Progenitor cell of endocrine pancreas (in vitro differentiated cells): ENCODE data around the gene PCDHA2. TPM values are rescaled to one million over a fixed set of nuclear protein-coding genes. Genes with fewer than 3 reads are reported as not detected.
"Not testable (repeated sequence)": the region's sequence is repeated elsewhere in the genome, so short reads cannot be mapped to it uniquely, and the experiment has no call there.

ENCODE experiments used
- DNase-seq: peaks from one replicate; pipeline ENCODE4 v3.0.0; 2021; ENCODE audit warnings: low spot score; ENCODE audit not compliant: unreplicated experiment
- H3K27ac Mint-ChIP-seq: 2 replicates; pipeline ENCODE4 v1.8.0; 2021; ENCODE audit warnings: mild to moderate bottlenecking, moderate library complexity, mixed read lengths
- H3K27me3 Mint-ChIP-seq: 2 replicates; pipeline ENCODE4 v1.8.0; 2021; ENCODE audit warnings: mixed read lengths
- H3K36me3 Mint-ChIP-seq: 2 replicates; pipeline ENCODE4 v1.8.0; 2022; ENCODE audit warnings: mixed read lengths; ENCODE audit not compliant: insufficient read depth
- H3K4me1 Mint-ChIP-seq: 2 replicates; pipeline ENCODE4 v1.8.0; 2021; ENCODE audit warnings: low read depth, mixed read lengths
- H3K4me3 Mint-ChIP-seq: 2 replicates; pipeline ENCODE4 v1.8.0; 2021; ENCODE audit warnings: low read depth, mild to moderate bottlenecking, moderate library complexity, mixed read lengths
- H3K9me3 Mint-ChIP-seq: 2 replicates; pipeline ENCODE4 v1.8.0; 2021; ENCODE audit warnings: low read depth, mixed read lengths
- total RNA-seq: library from RNA; stranded (reverse); gene quantifications from 2 replicates; pipeline ENCODE4 v1.2.1, GENCODE V29; 2021
- TF ChIP-seq, protein P1 (sequence below): fragments of 200-600 bp; sonication (generic); IDR thresholded peaks from one replicate; pipeline ENCODE4 v1.5.0; 2021; ENCODE audit warnings: antibody characterized with exemption, mild to moderate bottlenecking; ENCODE audit not compliant: unreplicated experiment

The PCDHA2 gene
- total RNA-seq, 1 donor from 2014 or later = 5.6 TPM

DNA sequence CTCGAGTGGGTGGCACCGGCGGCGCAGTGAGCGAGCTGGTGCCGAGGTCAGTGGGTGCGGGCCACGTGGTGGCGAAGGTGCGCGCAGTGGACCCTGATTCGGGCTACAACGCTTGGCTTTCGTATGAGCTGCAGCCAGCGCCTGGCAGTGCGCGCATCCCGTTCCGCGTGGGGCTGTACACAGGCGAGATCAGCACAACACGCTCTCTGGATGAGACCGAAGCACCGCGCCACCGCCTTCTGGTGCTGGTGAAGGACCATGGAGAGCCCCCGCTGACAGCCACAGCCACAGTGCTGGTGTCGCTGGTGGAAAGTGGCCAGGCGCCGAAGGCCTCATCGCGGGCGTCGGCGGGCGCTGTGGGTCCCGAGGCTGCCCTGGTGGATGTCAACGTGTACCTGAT, 28.8 kb downstream of the PCDHA2 start:
- TF ChIP-seq, protein P1, sequence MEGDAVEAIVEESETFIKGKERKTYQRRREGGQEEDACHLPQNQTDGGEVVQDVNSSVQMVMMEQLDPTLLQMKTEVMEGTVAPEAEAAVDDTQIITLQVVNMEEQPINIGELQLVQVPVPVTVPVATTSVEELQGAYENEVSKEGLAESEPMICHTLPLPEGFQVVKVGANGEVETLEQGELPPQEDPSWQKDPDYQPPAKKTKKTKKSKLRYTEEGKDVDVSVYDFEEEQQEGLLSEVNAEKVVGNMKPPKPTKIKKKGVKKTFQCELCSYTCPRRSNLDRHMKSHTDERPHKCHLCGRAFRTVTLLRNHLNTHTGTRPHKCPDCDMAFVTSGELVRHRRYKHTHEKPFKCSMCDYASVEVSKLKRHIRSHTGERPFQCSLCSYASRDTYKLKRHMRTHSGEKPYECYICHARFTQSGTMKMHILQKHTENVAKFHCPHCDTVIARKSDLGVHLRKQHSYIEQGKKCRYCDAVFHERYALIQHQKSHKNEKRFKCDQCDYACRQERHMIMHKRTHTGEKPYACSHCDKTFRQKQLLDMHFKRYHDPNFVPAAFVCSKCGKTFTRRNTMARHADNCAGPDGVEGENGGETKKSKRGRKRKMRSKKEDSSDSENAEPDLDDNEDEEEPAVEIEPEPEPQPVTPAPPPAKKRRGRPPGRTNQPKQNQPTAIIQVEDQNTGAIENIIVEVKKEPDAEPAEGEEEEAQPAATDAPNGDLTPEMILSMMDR = no peak
- H3K27me3 Mint-ChIP-seq = no peaks in the 10 kb centered on the region
- no peaks in the 10 kb centered on the region for H3K4me1 Mint-ChIP-seq
- no peak overlapping the region for H3K27ac Mint-ChIP-seq
- DNase-seq = no peak
- peaks cover 16% of the 10 kb centered on the region for H3K9me3 Mint-ChIP-seq
- peaks cover 40% of the 10 kb centered on the region for H3K36me3 Mint-ChIP-seq
- H3K4me3 Mint-ChIP-seq = no peak overlapping the region

- peaks cover 24% of the 10 kb centered on the region for H3K9me3 Mint-ChIP-seq
- H3K4me1 Mint-ChIP-seq = no peaks in the 10 kb centered on the region
- H3K27ac Mint-ChIP-seq = peak within 1 kb of the TSS; percentile 98
- H3K36me3 Mint-ChIP-seq = peaks cover 49% of the 10 kb centered on the region
- peak within 1 kb of the TSS; percentile 78 for H3K4me3 Mint-ChIP-seq
- no peaks in the 10 kb centered on the region for H3K27me3 Mint-ChIP-seq
- TF ChIP-seq, protein P1 = peak; percentile 60
- DNase-seq = no peak
Observed at GRCh38 chr5:140827704-140828361, 33.2 kb downstream of the PCDHA2 start, which contains the start of gene PCDHA6. Gene PCDHA6, plus strand, starts transcription at chr5:140827960. Its CDS starts 132 bp downstream, at chr5:140828092.

DNA sequence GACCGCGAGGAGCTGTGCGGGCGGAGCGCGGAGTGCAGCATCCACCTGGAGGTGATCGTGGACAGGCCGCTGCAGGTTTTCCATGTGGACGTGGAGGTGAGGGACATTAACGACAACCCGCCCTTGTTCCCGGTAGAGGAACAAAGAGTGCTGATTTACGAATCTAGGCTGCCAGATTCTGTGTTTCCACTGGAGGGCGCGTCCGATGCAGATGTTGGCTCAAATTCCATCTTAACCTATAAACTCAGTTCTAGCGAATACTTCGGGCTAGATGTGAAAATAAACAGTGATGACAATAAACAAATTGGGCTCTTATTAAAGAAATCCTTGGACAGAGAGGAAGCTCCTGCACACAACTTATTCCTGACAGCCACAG, 33.7 kb downstream of the PCDHA2 start:
- TF ChIP-seq, protein P1 = peak; percentile 37
- Mint-ChIP-seq H3K27ac (peak overlapping the region; percentile 98), H3K9me3 (peaks cover 27% of the 10 kb centered on the region), H3K36me3 (peaks cover 52% of the 10 kb centered on the region), H3K27me3 (no peaks in the 10 kb centered on the region), H3K4me3 (peak overlapping the region; percentile 78), H3K4me1 (no peaks in the 10 kb centered on the region)
- DNase-seq = no peak

DNA sequence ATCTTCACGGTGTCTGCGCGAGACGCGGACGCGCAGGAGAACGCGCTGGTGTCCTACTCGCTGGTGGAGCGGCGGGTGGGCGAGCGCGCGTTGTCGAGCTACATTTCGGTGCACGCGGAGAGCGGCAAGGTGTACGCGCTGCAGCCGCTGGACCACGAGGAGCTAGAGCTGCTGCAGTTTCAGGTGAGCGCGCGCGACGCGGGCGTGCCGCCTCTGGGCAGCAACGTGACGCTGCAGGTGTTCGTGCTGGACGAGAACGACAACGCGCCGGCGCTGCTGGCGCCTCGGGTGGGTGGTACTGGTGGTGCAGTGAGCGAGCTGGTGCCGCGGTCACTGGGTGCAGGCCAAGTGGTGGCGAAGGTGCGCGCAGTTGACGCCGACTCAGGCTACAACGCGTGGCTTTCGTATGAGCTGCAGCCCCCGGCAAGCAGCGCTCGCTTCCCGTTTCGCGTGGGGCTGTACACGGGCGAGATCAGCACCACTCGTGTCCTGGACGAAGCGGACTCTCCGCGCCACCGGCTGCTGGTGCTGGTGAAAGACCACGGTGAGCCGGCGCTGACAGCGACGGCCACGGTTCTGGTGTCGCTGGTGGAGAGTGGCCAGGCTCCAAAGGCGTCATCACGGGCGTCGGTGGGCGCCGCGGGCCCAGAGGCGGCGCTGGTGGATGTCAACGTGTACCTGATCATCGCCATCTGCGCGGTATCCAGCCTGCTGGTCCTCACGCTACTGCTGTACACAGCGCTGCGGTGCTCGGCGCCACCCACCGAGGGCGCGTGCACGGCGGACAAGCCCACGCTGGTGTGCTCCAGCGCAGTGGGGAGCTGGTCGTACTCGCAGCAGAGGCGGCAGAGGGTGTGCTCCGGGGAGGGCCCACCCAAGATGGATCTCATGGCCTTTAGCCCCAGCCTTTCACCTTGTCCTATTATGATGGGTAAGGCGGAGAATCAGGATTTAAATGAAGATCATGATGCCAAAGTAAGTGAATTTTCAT, 35.2 kb downstream of the PCDHA2 start:
- Mint-ChIP-seq H3K36me3 (peaks cover 59% of the 10 kb centered on the region), H3K9me3 (peaks cover 36% of the 10 kb centered on the region)
- not testable (repeated sequence) for H3K4me3 Mint-ChIP-seq

GRCh38 chr5:140833993-140834392, 39.3 kb downstream of the PCDHA2 start, which contains the start of gene PCDHA7:
Gene PCDHA7, plus strand, starts transcription at chr5:140834269. Its CDS starts 115 bp downstream, at chr5:140834384.
- Mint-ChIP-seq H3K4me3 (peak within 1 kb of the TSS; percentile 65), H3K9me3 (peaks cover 29% of the 10 kb centered on the region), H3K36me3 (peaks cover 59% of the 10 kb centered on the region), H3K27ac (peak within 1 kb of the TSS; percentile 63), H3K27me3 (no peaks in the 10 kb centered on the region), H3K4me1 (no peaks in the 10 kb centered on the region)
- TF ChIP-seq, protein P1 = no peak
- no peak for DNase-seq

More for the DNA sequence above, 35.2 kb downstream of the PCDHA2 start:
- H3K4me1 Mint-ChIP-seq, H3K27ac Mint-ChIP-seq, H3K27me3 Mint-ChIP-seq, DNase-seq: not testable (repeated sequence)

DNA sequence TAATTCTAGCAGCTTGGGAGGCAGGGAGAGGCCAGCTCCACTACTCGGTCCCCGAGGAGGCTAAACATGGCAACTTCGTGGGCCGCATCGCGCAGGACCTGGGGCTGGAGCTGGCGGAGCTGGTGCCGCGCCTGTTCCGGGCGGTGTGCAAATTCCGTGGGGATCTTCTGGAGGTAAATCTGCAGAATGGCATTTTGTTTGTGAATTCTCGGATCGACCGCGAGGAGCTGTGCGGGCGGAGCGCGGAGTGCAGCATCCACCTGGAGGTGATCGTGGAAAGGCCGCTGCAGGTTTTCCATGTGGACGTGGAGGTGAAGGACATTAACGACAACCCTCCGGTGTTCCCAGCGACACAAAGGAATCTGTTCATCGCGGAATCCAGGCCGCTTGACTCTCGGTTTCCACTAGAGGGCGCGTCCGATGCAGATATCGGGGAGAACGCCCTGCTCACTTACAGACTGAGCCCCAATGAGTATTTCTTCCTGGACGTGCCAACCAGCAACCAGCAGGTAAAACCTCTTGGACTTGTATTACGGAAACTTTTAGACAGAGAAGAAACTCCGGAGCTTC, 39.9 kb downstream of the PCDHA2 start:
- peak overlapping the region; percentile 65 for H3K4me3 Mint-ChIP-seq
- H3K36me3 Mint-ChIP-seq = peaks cover 57% of the 10 kb centered on the region
- peak overlapping the region; percentile 63 for H3K27ac Mint-ChIP-seq
- not testable (repeated sequence) for H3K4me1 Mint-ChIP-seq, DNase-seq, H3K27me3 Mint-ChIP-seq
- H3K9me3 Mint-ChIP-seq = peaks cover 29% of the 10 kb centered on the region
